HFF-Myc (cell line): ENCODE measurements around the gene MET.
"Not testable (repeated sequence)": the region's sequence is repeated elsewhere in the genome, so short reads cannot be mapped to it uniquely, and the experiment has no call there.

Experiments
- DNase-seq: peaks from one replicate; pipeline ENCODE4 v3.0.0-alpha.2; 2011; ENCODE audit warnings: low read depth; ENCODE audit errors: extremely low read depth
- H3K4me3 ChIP-seq: replicated peaks from 2 replicates; pipeline ENCODE4 v1.5.1; 2011; ENCODE audit warnings: low read depth, mild to moderate bottlenecking, control low read depth, low read length
- TF ChIP-seq, protein P1 (sequence below): IDR thresholded peaks from 2 replicates; pipeline ENCODE4 v1.5.1; 2012; ENCODE audit warnings: mild to moderate bottlenecking, low read depth, low read length, control low read depth; ENCODE audit errors: missing control alignments

MET gene

DNA sequence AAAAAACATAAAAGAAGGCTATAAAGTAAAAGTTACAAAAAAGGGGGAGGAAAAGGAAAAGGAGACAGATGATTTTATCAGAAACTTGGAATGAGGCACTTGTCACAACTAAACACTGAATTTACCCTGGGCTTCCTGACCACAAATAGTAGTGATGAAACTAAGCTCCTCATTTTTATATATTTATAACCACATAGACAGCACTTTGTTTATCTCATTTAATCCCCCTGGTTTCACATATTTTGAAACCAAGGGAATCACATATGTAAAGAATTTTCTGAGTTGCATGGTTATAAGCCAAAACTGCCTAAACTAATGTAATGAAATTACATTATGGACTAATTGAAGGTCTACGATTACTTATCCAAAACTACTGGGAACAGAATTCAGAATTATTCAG is 39.6 kb upstream of the MET start:
- DNase-seq: no peak
- H3K4me3 ChIP-seq: no peak overlapping the region
- TF ChIP-seq, protein P1, sequence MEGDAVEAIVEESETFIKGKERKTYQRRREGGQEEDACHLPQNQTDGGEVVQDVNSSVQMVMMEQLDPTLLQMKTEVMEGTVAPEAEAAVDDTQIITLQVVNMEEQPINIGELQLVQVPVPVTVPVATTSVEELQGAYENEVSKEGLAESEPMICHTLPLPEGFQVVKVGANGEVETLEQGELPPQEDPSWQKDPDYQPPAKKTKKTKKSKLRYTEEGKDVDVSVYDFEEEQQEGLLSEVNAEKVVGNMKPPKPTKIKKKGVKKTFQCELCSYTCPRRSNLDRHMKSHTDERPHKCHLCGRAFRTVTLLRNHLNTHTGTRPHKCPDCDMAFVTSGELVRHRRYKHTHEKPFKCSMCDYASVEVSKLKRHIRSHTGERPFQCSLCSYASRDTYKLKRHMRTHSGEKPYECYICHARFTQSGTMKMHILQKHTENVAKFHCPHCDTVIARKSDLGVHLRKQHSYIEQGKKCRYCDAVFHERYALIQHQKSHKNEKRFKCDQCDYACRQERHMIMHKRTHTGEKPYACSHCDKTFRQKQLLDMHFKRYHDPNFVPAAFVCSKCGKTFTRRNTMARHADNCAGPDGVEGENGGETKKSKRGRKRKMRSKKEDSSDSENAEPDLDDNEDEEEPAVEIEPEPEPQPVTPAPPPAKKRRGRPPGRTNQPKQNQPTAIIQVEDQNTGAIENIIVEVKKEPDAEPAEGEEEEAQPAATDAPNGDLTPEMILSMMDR: no peak

DNA sequence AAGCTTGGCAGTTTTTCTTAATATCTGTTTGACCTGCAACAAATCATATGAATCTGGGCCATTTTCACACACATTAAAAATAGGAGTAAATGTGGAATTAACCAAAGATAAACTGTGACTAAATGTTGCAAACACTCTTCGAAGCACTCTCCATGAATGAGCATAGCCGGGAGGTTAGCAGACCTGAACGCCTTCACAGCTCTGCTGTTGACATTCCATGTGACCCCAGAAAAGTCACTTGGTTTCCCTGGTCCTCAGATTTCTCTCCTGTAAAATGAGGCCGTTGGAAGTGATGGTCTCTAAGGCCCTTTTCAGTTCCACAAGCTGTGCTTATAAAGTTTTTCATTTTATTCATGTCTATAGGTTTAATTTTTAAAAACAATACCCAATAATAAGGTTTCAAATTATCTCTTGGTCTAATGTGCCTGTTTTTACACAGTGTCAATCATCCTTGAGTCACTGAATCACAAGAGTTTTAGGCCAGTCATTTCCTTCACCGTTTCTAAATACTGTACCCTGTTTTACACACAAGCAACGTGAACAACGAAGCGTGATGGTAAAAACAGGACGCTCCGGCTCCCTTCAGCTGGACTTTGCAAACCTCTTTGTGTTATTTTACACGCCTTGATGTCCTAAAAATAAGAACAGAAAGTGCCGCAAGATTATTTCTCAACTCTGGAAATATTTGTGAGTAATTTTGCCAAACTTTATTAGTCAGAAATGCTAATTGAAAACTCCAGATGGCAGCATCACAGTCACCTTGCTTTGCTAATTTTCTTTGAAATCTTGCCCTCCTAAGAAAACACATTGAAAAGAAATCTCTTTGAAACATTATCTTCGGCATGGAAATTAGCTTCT is 38.6 kb upstream of the MET start:
- DNase-seq: no peak
- TF ChIP-seq, protein P1: no peak
- H3K4me3 ChIP-seq: no peak overlapping the region

DNA sequence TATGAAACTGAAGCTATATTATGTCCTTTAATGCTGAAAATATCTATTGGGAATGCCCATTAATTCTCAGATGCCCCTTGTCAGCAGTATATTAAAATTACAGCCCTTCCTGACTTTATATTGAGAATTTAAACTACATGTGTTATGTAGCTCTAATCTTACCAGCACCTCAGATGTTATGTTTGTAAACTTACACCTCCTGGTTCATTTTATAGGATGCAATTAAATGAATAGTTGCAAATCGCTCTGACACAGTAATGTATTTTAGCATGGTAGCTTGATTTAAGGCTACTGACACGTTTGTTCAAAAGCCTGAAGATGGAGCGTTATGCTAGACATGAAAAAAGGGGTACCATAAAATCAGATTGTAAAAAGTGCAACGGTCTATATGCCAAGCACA is 35.0 kb upstream of the MET start:
- TF ChIP-seq, protein P1: no peak
- DNase-seq: no peak
- H3K4me3 ChIP-seq: no peak overlapping the region

DNA sequence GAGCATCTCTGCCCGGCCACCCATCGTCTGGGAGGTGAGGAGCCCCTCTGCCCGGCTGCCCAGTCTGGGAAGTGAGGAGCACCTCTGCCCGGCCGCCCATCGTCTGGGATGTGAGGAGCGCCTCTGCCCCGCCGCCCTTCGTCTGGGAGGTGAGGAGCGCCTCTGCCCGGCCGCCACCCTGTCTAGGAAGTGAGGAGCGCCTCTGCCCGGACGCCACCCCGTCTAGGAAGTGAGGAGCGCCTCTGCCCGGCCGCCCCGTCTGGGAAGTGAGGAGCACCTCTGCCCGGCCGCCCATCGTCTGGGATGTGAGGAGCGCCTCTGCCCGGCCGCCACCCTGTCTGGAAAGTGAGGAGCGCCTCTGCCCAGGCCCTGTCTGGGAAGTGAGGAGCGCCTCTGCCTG is 33.4 kb upstream of the MET start:
- H3K4me3 ChIP-seq, DNase-seq: not testable (repeated sequence)

DNA sequence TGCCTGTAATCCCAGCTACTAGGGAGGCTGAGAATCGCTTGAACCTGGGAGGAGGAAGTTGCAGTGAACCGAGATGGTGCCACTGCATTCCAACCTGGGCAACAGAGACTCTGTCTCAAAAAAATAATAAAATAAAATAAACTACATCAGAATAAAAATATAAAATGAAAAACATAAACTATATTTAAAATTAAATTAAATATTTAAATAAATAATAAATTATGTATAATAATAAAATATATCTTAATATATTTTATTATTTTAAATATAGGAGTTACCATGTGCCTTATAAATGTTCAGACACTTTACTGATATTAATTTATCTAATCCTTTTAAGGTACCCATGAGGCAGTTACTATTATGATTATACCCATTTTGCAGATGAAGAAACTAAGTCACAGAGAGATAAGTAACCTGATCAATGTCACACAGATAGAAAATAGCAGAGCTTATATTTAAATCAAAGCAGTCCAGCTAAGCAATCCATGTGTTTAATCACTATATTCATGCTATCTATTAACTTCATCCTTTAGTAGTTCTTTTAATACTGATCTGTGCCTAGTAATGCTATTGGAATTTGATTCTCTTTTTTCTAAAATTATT is 30.3 kb upstream of the MET start:
- H3K4me3 ChIP-seq: no peak overlapping the region
- TF ChIP-seq, protein P1: no peak
- DNase-seq: no peak

DNA sequence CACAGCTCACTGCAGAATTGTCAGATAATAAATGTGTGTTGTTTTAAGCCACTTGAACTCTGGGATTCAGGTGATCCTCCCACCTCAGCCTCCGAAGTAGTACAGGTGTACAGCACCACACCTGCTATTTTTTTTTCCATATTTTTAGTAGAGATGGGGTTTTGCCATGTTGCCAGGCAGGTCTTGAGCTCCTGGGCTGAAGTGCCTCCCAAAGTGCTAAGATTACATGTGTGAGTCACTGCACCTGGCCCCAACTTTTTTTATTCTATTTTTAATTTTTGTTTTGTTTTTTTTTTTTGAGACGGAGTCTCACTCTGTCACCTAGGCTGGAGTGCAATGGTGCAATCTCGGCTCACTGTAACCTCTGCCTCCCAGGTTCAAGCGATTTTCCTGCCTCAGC is 28.8 kb upstream of the MET start:
- not testable (repeated sequence) for H3K4me3 ChIP-seq, DNase-seq

DNA sequence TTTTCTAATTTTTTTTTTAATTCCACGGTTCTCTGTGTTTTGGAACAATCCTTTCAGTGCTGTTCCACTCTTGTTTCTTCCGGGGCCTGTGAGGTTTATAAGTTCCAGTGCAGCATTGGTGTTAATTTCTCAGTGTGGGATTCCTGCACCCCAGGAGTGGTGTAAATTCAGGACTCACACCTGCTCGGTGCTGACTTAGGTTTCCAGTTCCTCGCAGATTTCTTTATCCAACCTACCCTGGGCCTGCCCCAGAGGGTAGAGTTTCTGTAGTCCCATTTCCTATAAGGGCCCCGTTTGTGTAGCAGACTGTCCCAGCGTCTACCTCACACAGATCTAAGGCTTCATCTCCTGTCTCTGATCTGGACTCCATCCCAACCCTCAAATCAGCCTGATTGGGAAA is 27.4 kb upstream of the MET start:
- DNase-seq: no peak
- H3K4me3 ChIP-seq: no peak overlapping the region
- TF ChIP-seq, protein P1: no peak

DNA sequence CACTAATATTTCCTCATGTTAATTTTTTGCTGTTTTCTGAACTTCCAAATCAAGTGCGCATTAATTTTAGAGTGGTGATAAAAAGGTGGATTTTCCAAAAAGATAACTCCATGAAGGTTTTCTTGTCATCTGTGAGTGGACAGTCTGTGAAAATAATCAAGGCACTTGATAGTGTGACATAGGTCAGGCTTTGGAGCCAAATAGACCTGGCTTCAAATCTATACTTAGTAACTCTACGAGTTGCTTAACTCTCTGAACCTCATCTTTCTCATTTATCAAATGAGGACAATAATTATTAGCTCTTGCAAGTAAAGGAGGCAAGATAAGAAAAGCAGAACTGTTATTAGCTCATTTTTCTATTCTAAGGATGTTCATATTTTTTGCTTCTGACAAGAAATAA is 24.7 kb upstream of the MET start:
- no peak overlapping the region for H3K4me3 ChIP-seq
- TF ChIP-seq, protein P1: no peak
- DNase-seq: no peak
